Panc1 (cell line): ENCODE data around the gene MYO7A. TPM values are rescaled to one million over a fixed set of nuclear protein-coding genes. Genes with fewer than 3 reads are reported as not detected.

ENCODE experiments used
- ATAC-seq: fragments of 200-7000 bp; cut with Tn5 transposase; 2 replicates; pipeline ENCODE4 v1.9.1; 2020; ENCODE audit warnings: mild to moderate bottlenecking, moderate library complexity
- BruUV-seq: library from RNA; stranded (reverse); fragments of 400-500 nt; replicated peaks from 2 replicates; lab custom pipeline; 2021; lab: Mats Ljungman, UMichigan
- CTCF ChIA-PET: fragments of 300-600 bp; sonication (Branson Sonifier 250); formaldehyde crosslinking; loops from one replicate; lab custom pipeline; 2022; ENCODE audit warnings: antibody characterized with exemption; lab: Charles Lee
- POLR2A ChIA-PET: fragments of 300-600 bp; sonication (Branson Sonifier 250); formaldehyde crosslinking; loops from one replicate; lab custom pipeline; 2022; ENCODE audit warnings: antibody characterized with exemption; lab: Charles Lee
- DNase-seq: peaks from one replicate; pipeline ENCODE4 v3.0.0-alpha.2; 2010; ENCODE audit warnings: low read depth, low spot score
- H3K27ac ChIP-seq: 2 replicates; pipeline ENCODE4 v1.5.1; 2011; ENCODE audit warnings: mild to moderate bottlenecking, low read length, inconsistent platforms
- H3K27me3 ChIP-seq: fragments of 200-500 bp; sonication (Bioruptor generic); 2 replicates; pipeline ENCODE4 v1.6.0; 2014; ENCODE audit warnings: low read length, inconsistent platforms; ENCODE audit not compliant: control insufficient read depth, insufficient read depth
- H3K36me3 ChIP-seq: fragments of 200-500 bp; sonication (Bioruptor generic); 2 replicates; pipeline ENCODE4 v1.5.1; 2014; ENCODE audit warnings: inconsistent platforms, mild to moderate bottlenecking, low read length, moderate library complexity; ENCODE audit not compliant: control insufficient read depth, insufficient read depth
- H3K4me1 ChIP-seq: 2 replicates; pipeline ENCODE4 v1.5.1; 2011; ENCODE audit warnings: inconsistent platforms, mild to moderate bottlenecking, low read length, moderate library complexity; ENCODE audit not compliant: control insufficient read depth, insufficient read depth
- H3K4me3 ChIP-seq, 2 experiments: 2 replicates each; pipeline ENCODE4 v1.5.1; 2011 to 2012; ENCODE audit warnings: low read depth in 2 of 2, low read length in 2 of 2, mild to moderate bottlenecking in 2 of 2, inconsistent platforms in 1 of 2, moderate library complexity in 1 of 2
- H3K9me3 ChIP-seq: fragments of 200-500 bp; sonication (Bioruptor generic); 2 replicates; pipeline ENCODE4 v1.5.1; 2014; ENCODE audit warnings: low read depth, mild to moderate bottlenecking, inconsistent platforms, low read length, moderate library complexity; ENCODE audit not compliant: control insufficient read depth, insufficient read depth
- POLR2AphosphoS5 ChIP-seq: IDR thresholded peaks from 2 replicates; pipeline ENCODE4 v1.6.1; 2012; ENCODE audit warnings: mild to moderate bottlenecking, low read depth, low read length, moderate library complexity
- SIN3A ChIP-seq: IDR thresholded peaks from 2 replicates; pipeline ENCODE4 v1.6.1; 2012; ENCODE audit warnings: low read depth, mild to moderate bottlenecking, low read length, moderate library complexity, borderline replicate concordance; ENCODE audit not compliant: insufficient read depth
- TCF7L2 ChIP-seq: IDR thresholded peaks from 2 replicates; pipeline ENCODE4 v1.6.1; 2011; ENCODE audit warnings: mild to moderate bottlenecking, low read depth, low read length, inconsistent platforms
- in situ Hi-C: cut with HindIII; loops from 2 replicates; pipeline ENCODE4 v1.10.0; 2016; ENCODE audit warnings: low sequenced_read_pairs, low pct_unique_long_range_greater_than_20kb
- intact Hi-C: fragments of 100-400 bp; cut with micrococcal nuclease; formaldehyde crosslinking; loops from one replicate; pipeline ENCODE4 v1.10.0; 2022; ENCODE audit not compliant: unreplicated experiment
- total RNA-seq: library from RNA; stranded (reverse); gene quantifications from one replicate; pipeline ENCODE4 v1.2.1, GENCODE V29; 2021; ENCODE audit not compliant: unreplicated experiment
- TF ChIP-seq, protein P1 (sequence below): fragments of 450-650 bp; IDR thresholded peaks from 2 replicates; pipeline ENCODE4 v1.5.1; 2017; ENCODE audit warnings: mild to moderate bottlenecking
- TF ChIP-seq, protein P2 (sequence below), 2 experiments: IDR thresholded peaks; 2 replicates each; pipeline ENCODE4 v1.6.1; 2011 to 2012; ENCODE audit warnings: low read depth in 2 of 2, control low read depth in 1 of 2, low read length in 1 of 2, mild to moderate bottlenecking in 1 of 2, moderate library complexity in 1 of 2; ENCODE audit not compliant: insufficient read depth in 1 of 2

The MYO7A gene
- total RNA-seq, 1 experiment from 2014 or later, result 1.3 TPM

DNA sequence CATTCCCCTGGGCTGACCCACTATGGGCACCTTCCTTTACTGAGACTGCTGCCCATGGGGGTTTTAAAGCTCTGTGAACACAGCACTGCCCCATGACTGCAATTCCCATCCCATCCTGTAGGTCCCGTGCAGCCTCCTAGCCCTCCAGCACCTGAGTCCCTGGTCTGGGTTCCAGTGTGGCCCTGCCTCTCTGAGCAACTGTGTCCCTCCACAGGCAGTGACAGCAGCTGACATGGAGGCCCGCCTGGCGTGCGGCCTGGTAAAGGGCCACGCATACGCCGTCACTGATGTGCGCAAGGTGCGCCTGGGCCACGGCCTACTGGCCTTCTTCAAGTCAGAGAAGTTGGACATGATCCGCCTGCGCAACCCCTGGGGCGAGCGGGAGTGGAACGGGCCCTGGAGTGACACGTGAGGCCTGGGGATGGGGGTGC is 12.8 kb upstream of the MYO7A start:
- Histone ChIP-seq H3K4me3 (no peak overlapping the region), H3K4me1 (peaks cover 4% of the 10 kb centered on the region), H3K36me3 (no peaks in the 10 kb centered on the region), H3K9me3 (no peaks in the 10 kb centered on the region), H3K27me3 (no peaks in the 10 kb centered on the region), H3K27ac (no peak overlapping the region)
- no peak for DNase-seq
- intact Hi-C loops (no loop called here), in situ Hi-C loops (no loop called here)
- peak; percentile 52; the same call in 1 of the 2 replicates for ATAC-seq
- BruUV-seq, result no TSS peak
- POLR2A ChIA-PET, result no interaction called here
- TF ChIP-seq, protein P1, sequence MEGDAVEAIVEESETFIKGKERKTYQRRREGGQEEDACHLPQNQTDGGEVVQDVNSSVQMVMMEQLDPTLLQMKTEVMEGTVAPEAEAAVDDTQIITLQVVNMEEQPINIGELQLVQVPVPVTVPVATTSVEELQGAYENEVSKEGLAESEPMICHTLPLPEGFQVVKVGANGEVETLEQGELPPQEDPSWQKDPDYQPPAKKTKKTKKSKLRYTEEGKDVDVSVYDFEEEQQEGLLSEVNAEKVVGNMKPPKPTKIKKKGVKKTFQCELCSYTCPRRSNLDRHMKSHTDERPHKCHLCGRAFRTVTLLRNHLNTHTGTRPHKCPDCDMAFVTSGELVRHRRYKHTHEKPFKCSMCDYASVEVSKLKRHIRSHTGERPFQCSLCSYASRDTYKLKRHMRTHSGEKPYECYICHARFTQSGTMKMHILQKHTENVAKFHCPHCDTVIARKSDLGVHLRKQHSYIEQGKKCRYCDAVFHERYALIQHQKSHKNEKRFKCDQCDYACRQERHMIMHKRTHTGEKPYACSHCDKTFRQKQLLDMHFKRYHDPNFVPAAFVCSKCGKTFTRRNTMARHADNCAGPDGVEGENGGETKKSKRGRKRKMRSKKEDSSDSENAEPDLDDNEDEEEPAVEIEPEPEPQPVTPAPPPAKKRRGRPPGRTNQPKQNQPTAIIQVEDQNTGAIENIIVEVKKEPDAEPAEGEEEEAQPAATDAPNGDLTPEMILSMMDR, result no peak; the same call in 1 of the 2 replicates
- no peak for TF ChIP-seq POLR2AphosphoS5
- TF ChIP-seq SIN3A, result no peak
- TF ChIP-seq TCF7L2, result no peak
- TF ChIP-seq, protein P2, sequence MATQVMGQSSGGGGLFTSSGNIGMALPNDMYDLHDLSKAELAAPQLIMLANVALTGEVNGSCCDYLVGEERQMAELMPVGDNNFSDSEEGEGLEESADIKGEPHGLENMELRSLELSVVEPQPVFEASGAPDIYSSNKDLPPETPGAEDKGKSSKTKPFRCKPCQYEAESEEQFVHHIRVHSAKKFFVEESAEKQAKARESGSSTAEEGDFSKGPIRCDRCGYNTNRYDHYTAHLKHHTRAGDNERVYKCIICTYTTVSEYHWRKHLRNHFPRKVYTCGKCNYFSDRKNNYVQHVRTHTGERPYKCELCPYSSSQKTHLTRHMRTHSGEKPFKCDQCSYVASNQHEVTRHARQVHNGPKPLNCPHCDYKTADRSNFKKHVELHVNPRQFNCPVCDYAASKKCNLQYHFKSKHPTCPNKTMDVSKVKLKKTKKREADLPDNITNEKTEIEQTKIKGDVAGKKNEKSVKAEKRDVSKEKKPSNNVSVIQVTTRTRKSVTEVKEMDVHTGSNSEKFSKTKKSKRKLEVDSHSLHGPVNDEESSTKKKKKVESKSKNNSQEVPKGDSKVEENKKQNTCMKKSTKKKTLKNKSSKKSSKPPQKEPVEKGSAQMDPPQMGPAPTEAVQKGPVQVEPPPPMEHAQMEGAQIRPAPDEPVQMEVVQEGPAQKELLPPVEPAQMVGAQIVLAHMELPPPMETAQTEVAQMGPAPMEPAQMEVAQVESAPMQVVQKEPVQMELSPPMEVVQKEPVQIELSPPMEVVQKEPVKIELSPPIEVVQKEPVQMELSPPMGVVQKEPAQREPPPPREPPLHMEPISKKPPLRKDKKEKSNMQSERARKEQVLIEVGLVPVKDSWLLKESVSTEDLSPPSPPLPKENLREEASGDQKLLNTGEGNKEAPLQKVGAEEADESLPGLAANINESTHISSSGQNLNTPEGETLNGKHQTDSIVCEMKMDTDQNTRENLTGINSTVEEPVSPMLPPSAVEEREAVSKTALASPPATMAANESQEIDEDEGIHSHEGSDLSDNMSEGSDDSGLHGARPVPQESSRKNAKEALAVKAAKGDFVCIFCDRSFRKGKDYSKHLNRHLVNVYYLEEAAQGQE (IDR thresholded peaks at IDR 0.05; ENCODE audit: insufficient read depth in 1 of 2, low read depth in 2 of 2, low read length in 1 of 2), result no peak
- CTCF ChIA-PET, result interaction anchor here (0.6 to 1.5 kb wide), 6 partner anchors 13 to 867 kb away, joined by 3 to 10 read pairs (median 3); partner anchors contain the start of gene MYO7A

DNA sequence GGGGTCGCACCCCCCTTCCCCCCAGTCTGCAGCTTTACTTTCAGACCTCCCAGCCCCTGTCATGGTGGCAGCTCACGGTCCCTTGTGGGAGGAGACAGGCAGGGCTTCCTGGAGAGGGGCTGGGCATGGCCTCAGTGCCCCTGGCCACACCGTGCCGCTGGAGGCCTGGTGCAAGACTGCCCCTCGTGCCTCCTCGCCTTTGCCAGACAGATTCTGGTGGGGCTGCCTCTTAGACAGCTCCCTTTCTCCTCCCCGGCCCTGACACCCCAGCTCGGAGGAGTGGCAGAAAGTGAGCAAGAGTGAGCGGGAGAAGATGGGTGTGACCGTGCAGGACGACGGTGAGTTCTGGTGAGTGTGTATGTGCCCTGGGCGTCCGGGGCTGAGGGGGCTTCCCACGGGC is 12.1 kb upstream of the MYO7A start:
- in situ Hi-C loops (no loop called here), intact Hi-C loops (no loop called here)
- TF ChIP-seq SIN3A (no peak), TCF7L2 (no peak), POLR2AphosphoS5 (no peak)
- TF ChIP-seq, protein P2 (IDR thresholded peaks at IDR 0.05; ENCODE audit: insufficient read depth in 1 of 2, low read depth in 2 of 2, low read length in 1 of 2), result no peak
- TF ChIP-seq, protein P1, result no peak
- ChIA-PET POLR2A (no interaction called here), CTCF (interaction anchor here (1.1 to 1.5 kb wide), 2 partner anchors 15 to 25 kb away, joined by 3 to 5 read pairs; no protein-coding TSS in a partner anchor)
- Histone ChIP-seq H3K4me3 (no peak overlapping the region), H3K36me3 (no peaks in the 10 kb centered on the region), H3K4me1 (no peaks in the 10 kb centered on the region), H3K27ac (no peak overlapping the region), H3K27me3 (no peaks in the 10 kb centered on the region), H3K9me3 (no peaks in the 10 kb centered on the region)
- DNase-seq, result no peak
- BruUV-seq, result no TSS peak
- no peak for ATAC-seq
